ENCODE data around the gene OR2F1. TPM values are rescaled to one million over a fixed set of nuclear protein-coding genes. Genes with fewer than 3 reads are reported as not detected.
"Not testable (repeated sequence)": the region's sequence is repeated elsewhere in the genome, so short reads cannot be mapped to it uniquely, and the experiment has no call there.

The OR2F1 gene
- polyA plus RNA-seq, 10 donors, result 0.05 to 0.21 (median 0.10) TPM; not detected in 6

DNA sequence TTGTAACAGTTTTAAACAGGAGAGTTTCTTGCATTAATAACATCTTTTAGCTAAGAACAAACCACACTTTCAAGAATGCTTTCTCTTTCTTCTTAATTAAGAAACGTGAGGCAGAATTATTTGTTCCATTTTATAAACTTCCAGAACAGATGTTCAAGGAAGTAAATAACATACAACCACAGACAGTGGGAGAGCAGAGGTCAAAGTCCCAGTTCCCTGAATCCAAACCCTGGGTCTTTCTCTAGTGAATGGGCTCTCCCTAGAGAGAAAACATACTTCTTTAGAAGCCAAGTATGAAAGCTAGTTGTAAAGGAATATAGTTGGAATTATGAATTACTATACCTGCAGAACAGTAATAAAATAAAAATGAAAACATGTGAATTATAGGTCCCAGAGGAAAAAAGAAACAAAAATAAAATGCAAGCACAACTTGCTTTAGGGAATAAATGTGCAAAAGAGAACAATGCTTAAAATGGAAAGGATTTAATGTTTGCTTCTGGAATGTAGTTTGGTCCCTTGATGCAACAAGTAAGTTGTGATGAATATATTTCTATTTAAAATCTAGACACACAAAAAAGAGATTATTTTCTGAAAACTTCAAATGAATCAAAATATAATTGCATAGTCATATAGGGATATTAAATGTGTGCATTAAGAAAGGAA, 51.5 kb downstream of the OR2F1 start:
- DNase-seq, result peak in 2 of 3 donors; percentile 7 to 57

DNA sequence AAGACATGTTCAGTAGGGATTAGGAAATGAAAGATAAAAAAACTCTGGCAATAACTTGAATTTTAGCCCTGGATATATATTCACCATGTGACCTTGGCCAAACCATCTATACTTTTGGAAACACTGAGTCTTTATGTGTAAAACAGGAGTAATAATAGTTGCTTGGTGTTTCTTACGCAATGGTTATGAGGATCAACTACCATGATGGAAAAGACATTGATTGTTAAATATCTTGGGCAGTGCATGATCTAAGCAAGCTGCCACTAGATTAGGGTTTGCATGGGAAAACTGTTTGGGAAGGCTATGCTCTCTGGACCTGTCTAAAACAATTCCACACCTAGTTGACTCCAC, 52.0 kb downstream of the OR2F1 start:
- peak in 1 of 3 donors; percentile 14 for DNase-seq

- DNase-seq, result no peak
These were observed 54.7 kb downstream of the OR2F1 start for GRCh38 chr7:144009361-144009760.

DNA sequence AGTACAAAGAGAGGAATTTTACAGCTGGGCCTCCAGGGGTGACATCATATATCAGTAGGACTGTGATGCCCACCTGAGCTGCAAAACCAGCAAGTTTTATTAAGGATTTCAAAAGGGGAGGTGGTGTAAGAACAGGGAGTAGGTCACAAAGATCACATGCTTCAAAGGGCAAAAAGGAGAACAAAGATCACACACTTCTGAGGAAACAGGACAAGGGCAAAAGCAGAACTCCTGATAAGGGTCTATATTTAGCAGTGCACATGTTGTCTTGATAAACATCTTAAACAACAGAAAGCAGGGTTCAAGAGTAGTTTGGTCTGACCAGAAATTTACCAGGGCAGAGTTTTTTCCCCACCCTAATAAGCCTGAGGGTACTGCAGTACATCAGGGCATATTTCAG, 55.4 kb downstream of the OR2F1 start:
- DNase-seq, result not testable (repeated sequence)

DNA sequence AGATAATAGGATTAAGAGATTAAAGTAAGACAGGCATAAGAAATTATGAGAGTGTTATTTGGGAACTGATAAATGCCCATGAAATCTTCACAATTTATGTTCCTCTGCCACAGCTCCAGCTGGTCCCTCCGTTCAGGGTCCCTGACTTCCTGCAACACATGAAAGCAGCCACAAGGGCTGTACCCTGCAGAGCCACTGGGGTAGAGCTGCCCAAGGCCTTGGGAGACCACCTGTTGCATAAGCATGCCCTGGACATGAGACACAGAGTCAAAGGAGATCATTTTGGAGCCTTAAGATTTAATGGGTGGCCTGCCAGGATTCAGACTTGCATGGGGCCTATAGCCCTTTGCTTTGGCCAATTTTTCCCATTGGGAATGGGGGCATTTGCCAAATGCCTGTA, 56.2 kb downstream of the OR2F1 start:
- not testable (repeated sequence) for DNase-seq

- no peak for DNase-seq
These were observed 57.0 kb downstream of the OR2F1 start for GRCh38 chr7:144011458-144012230.

Other genes with a start within 250 kb of the OR2F1 start
- under 1 TPM in 5 of 10 donors, not detected in 5; 0.20 to 0.60 (median 0.45) TPM for gene CTAGE6, start 197.1 kb upstream of the OR2F1 start, polyA plus RNA-seq (ENCODE audit: insufficient read length in 10 of 10)
- 100 to 1,000 TPM; 119 to 238 (median 185) TPM for gene TCAF1, start 52.7 kb upstream of the OR2F1 start, polyA plus RNA-seq (ENCODE audit: insufficient read length in 10 of 10)
- not detected for gene OR2F2, start 19.6 kb upstream of the OR2F1 start, polyA plus RNA-seq (ENCODE audit: insufficient read length in 10 of 10)
- under 1 TPM in 1 of 10 donors, not detected in 9; 0.05 TPM for gene OR6B1, start 45.5 kb downstream of the OR2F1 start, polyA plus RNA-seq (ENCODE audit: insufficient read length in 10 of 10)
- gene OR2A5, start 94.1 kb downstream of the OR2F1 start, polyA plus RNA-seq (ENCODE audit: insufficient read length in 10 of 10), result under 1 TPM in 4 of 10 donors, not detected in 6; 0.01 to 0.09 (median 0.04) TPM
- gene OR2A25, start 115.0 kb downstream of the OR2F1 start, polyA plus RNA-seq (ENCODE audit: insufficient read length in 10 of 10), result under 1 TPM in 1 of 10 donors, not detected in 9; 0.16 TPM
- gene OR2A12, start 131.4 kb downstream of the OR2F1 start, polyA plus RNA-seq (ENCODE audit: insufficient read length in 10 of 10), result under 1 TPM in 1 of 10 donors, not detected in 9; 0.05 TPM
- not detected for gene OR2A2, start 154.7 kb downstream of the OR2F1 start, polyA plus RNA-seq (ENCODE audit: insufficient read length in 10 of 10)
- gene OR2A14, start 168.3 kb downstream of the OR2F1 start, polyA plus RNA-seq (ENCODE audit: insufficient read length in 10 of 10), result not detected
- 1 to 10 TPM in 3 of 10 donors, under 1 TPM in 5, not detected in 2; 0.59 to 1.9 (median 0.75) TPM for gene CTAGE4, start 228.6 kb downstream of the OR2F1 start, polyA plus RNA-seq (ENCODE audit: insufficient read length in 10 of 10)
- 1 to 10 TPM in 9 of 10 donors, under 1 TPM in 1; 0.72 to 3.1 (median 1.9) TPM for gene ARHGEF35, start 241.0 kb downstream of the OR2F1 start, polyA plus RNA-seq (ENCODE audit: insufficient read length in 10 of 10)

Measured in muscle of back (tissue), 11 donors.